Spinal cord (tissue), 10 donors: ENCODE measurements around the gene CASD1. TPM values are rescaled to one million over a fixed set of nuclear protein-coding genes. Genes with fewer than 3 reads are reported as not detected.

Experiments
- DNase-seq, 6 donors: peaks; one replicate each; pipeline versions ENCODE4 v3.0.0 to v3.0.0-alpha.2; 2013 to 2015; ENCODE audit warnings: low spot score in 6 of 6, low read depth in 4 of 6
- H3K27ac ChIP-seq: one replicate; pipeline ENCODE4 v1.5.1; 2013; ENCODE audit warnings: low read depth, low read length, control low read depth
- H3K27me3 ChIP-seq: one replicate; pipeline ENCODE4 v1.6.1; 2013; ENCODE audit warnings: low read length; ENCODE audit not compliant: control insufficient read depth, insufficient read depth
- H3K36me3 ChIP-seq: one replicate; pipeline ENCODE4 v1.6.1; 2013; ENCODE audit warnings: low read length; ENCODE audit not compliant: control insufficient read depth, insufficient read depth
- H3K4me1 ChIP-seq: one replicate; pipeline ENCODE4 v1.6.1; 2013; ENCODE audit warnings: low read length; ENCODE audit not compliant: control insufficient read depth, insufficient read depth
- H3K4me3 ChIP-seq: one replicate; pipeline ENCODE4 v1.5.1; 2013; ENCODE audit warnings: low read depth, low read length, control low read depth
- H3K9me3 ChIP-seq: one replicate; pipeline ENCODE4 v1.6.1; 2013; ENCODE audit warnings: low read length; ENCODE audit not compliant: control insufficient read depth, insufficient read depth
- WGBS: methylation state at CpG from one replicate; pipeline ENCODE4 v1.1.5; 2013; ENCODE audit warnings: missing lambda C conversion rate; ENCODE audit not compliant: insufficient coverage; 5-methylcytosine and 5-hydroxymethylcytosine counted together
- long read RNA-seq, 4 donors: transcript quantifications; one replicate each; lab custom pipeline, GENCODE V29; 2026
- polyA plus RNA-seq, 2 donors: library from polyadenylated mRNA; unstranded; fragments of 120-200 nt; gene quantifications; one replicate each; pipeline ENCODE4 v1.2.1, GENCODE V29; 2013; ENCODE audit not compliant: insufficient read length in 2 of 2
- total RNA-seq, 2 donors: library from RNA; depleted of rRNA in 1 of 2; stranded (reverse); fragments of 120-200 nt in 1 of 2; fragments of >200 nt in 1 of 2; gene quantifications; one replicate each; pipeline versions ENCODE4 v1.2.3 to v1.2.4, GENCODE V29; 2013 to 2014
- donor health status: healthy.

CASD1 gene
- total RNA-seq (100 to 1,000 TPM in 1 of 2 donors, 10 to 100 TPM in 1; 31.0 to 116 TPM), polyA plus RNA-seq (10 to 100 TPM; 76.6 to 83.5 TPM)
- long read RNA-seq, donor 1, transcript CASD1-201 (18 exons, 3,942 nt): major isoform, 8 of 16 reads
- long read RNA-seq, donor 1, partial matches to known transcripts: 8 of 16 reads
- long read RNA-seq, donor 1, other reads (novel, unspliced or antisense): 0 of 16 reads
- long read RNA-seq, donor 2: 0 reads
- long read RNA-seq, donor 3, partial matches to known transcripts: 0 of 2 reads
- long read RNA-seq, donor 3, other reads (novel, unspliced or antisense): 0 of 2 reads
- long read RNA-seq, donor 4, partial matches to known transcripts: 16 of 16 reads
- long read RNA-seq, donor 4, other reads (novel, unspliced or antisense): 0 of 16 reads

DNA sequence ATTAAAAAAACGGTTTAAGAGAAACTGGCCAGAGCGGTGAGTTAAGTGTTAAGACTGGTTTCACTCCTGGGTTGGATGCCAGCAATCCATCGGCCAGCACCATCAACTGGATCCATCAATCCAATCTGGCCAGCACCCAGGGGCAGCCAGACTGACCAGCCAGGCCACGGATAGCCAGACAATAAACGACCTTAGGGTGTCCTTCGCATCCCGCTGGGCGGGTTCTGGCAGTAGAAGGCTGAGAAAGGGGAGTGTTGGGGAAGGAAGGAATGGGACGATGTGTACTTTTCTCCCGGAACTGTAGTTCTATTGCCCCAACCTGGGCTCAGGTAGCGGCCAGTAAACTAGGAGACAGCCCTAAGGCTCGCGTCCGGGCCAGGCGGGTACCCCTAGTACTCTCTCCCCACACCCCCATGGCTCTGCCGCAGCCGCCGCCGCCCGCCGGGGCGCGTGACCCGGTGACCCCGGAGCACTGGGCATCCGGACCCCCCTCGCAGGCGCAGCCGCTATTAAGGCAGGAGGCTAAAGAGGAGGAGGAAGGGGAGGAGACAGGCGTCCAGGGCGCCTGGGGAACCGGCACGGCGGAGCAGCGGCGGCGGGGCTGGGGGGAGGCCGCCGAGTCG lies at the start of gene CASD1:
Gene CASD1 (plus strand): TSS at position 546 of the 623 bp plus-strand sequence. CDS start 276 bp downstream, outside the sequence.
- Histone ChIP-seq H3K36me3 (no peaks in the 10 kb centered on the region), H3K27ac (peak within 1 kb of the TSS; percentile 85), H3K27me3 (no peaks in the 10 kb centered on the region), H3K4me1 (peaks cover 15% of the 10 kb centered on the region), H3K9me3 (no peaks in the 10 kb centered on the region), H3K4me3 (peak within 1 kb of the TSS; percentile 81)
- peak in 3 of 6 donors; percentile 33 to 82 (median 75) for DNase-seq
- 5% methylated on average over 33 of the region's 40 CpGs for WGBS

DNA sequence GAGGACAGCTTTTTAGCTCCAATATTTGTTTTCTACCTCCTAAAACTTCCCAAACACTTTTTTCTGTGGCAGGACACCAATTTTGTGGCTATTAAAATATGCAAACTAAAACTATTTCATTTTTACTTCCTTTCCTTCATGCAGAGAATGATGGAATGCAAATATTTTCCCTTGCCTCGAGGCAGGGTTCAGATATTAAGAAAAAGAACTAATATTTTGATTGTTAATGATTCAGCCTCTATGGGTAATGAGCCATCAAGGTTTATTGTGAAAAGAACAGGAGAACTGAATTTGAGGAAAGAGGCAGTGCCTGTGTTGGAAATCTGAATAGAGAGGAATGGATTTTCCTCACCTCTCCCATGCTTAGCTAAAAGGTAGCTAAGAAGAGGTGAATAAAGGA lies 43.1 kb upstream of the CASD1 start:
- H3K27me3 ChIP-seq: no peaks in the 10 kb centered on the region
- peaks cover 3% of the 10 kb centered on the region for H3K9me3 ChIP-seq
- no CpG with 5 or more reads among the region's 1 CpG for WGBS
- no peak overlapping the region for H3K4me3 ChIP-seq
- no peak for DNase-seq
- no peaks in the 10 kb centered on the region for H3K36me3 ChIP-seq
- H3K27ac ChIP-seq: no peak overlapping the region
- H3K4me1 ChIP-seq: no peaks in the 10 kb centered on the region

DNA sequence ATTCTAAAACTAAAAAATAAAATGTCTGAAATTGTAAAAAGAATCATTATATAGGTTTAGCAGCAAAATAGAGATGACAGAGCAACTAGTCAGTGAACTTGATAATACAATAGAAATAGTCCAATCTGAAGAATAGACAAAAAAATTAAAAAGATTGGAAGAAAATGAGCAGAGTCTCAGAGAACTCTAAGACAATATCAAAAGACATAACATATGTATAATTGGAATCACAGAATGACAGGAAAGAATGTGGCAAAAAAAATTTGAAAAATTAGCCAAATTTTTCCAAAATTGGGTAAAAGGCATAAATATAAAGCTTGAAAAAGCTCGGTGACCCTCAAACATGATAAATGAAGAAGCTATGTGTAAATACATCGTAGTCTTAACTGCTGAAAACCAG lies 38.0 kb upstream of the CASD1 start:
- Histone ChIP-seq H3K36me3 (no peaks in the 10 kb centered on the region), H3K4me1 (no peaks in the 10 kb centered on the region), H3K27me3 (no peaks in the 10 kb centered on the region), H3K27ac (no peak overlapping the region), H3K9me3 (peaks cover 3% of the 10 kb centered on the region), H3K4me3 (no peak overlapping the region)
- no peak for DNase-seq
- WGBS: no CpG with 5 or more reads among the region's 2 CpGs

DNA sequence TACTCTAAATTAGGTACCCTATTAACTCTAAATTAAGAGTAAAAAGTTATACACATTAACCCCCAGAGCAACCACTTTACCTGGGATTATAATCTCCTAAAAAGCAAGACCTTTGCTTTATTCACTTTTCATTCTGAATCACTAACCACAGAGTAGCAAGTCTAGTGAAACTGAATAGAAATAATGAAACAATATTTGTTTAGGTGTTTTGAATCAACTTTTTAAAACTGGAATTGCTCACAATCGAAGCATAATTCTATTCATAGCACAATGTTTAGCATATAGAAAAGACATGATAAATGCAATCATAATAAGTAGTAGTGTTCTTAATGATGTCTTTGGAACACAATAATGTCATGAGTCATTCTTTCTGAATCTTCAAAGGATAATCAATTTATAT lies 37.0 kb upstream of the CASD1 start:
- Histone ChIP-seq H3K4me3 (no peak overlapping the region), H3K9me3 (peaks cover 3% of the 10 kb centered on the region), H3K4me1 (no peaks in the 10 kb centered on the region), H3K27me3 (no peaks in the 10 kb centered on the region), H3K27ac (no peak overlapping the region), H3K36me3 (no peaks in the 10 kb centered on the region)
- WGBS: no CpG with 5 or more reads among the region's 1 CpG
- DNase-seq: no peak

DNA sequence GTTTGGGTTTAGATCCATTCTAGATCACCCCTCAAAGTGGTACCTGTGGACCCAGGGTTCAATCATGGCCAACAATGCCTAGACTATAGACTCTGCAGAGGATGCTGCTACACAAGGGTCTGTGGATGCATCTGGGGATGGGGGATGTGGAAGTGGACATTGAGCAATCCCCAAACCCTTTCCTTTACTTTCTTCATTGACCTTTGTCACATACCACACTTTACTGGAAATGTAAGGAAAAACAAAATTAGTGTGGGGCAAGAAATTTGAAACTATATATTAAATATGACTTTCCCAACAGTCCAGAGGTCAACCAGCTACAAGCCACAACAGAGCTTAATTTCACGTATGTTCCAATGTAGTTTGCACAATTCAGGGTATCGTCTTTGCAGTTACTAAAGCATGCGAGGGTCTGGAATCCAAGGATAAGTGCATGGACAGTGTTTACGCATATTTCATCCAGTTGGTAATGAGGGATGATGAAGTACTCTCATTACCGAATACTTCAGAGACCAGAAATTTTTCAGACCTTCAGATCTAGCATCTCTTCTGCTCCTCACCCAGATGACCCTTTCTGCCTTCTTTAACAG lies 33.3 kb upstream of the CASD1 start:
- DNase-seq: no peak
- 94% methylated on average over 3 of the region's 5 CpGs for WGBS
- Histone ChIP-seq H3K4me3 (no peak overlapping the region), H3K4me1 (no peaks in the 10 kb centered on the region), H3K27ac (no peak overlapping the region), H3K9me3 (no peaks in the 10 kb centered on the region), H3K36me3 (no peaks in the 10 kb centered on the region), H3K27me3 (no peaks in the 10 kb centered on the region)

DNA sequence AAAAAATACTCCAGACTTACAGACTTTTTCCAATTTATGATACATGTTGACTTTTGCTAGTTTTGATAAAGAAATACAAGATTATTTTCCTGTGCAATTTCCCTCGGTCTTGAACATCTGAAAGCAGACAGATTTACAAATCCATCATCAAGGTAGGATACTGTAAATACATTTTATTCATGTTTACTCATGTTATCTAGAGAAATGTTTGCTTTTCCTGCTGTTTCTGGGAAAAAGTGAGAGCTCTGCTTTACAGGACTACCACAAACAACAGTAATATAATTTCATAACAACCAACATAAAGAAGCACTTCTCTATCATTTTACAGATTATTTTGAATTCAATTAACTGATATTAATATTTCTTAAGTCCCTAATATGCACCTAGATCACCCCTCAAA lies 31.7 kb upstream of the CASD1 start:
- no peak for DNase-seq
- H3K36me3 ChIP-seq: no peaks in the 10 kb centered on the region
- no peaks in the 10 kb centered on the region for H3K9me3 ChIP-seq
- H3K4me3 ChIP-seq: no peak overlapping the region
- no CpG with 5 or more reads among the region's 1 CpG for WGBS
- no peaks in the 10 kb centered on the region for H3K4me1 ChIP-seq
- H3K27me3 ChIP-seq: no peaks in the 10 kb centered on the region
- H3K27ac ChIP-seq: no peak overlapping the region

DNA sequence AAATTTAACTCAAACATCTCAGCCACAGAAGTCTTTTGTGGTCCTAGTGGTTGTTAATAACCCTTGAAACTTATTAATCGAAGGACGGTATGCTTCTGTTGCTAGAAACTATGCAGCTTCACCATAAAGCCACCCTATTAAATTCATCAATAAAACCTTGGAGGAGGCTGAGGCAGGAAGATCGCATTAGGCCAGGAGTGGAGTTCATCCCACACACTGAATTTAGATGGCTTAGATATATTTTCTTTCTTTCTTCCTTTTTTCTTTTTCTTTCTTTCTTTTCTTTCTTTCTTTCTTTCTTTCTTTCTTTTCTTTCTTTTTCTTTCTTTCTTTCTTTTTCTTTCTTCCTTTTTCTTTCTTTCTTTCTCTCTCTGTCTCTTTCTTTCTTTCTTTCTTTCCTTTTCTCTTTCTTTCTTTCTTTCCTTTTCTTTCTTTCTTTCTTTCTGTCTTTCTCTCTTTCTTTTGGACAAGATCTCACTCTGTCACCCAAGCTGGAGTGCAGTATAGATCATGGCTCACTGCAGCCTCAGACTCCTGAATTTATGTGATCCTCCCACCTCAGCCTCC lies 30.9 kb upstream of the CASD1 start:
- no peak for DNase-seq
- no CpG with 5 or more reads among the region's 3 CpGs for WGBS
- Histone ChIP-seq H3K27ac (no peak overlapping the region), H3K9me3 (no peaks in the 10 kb centered on the region), H3K4me3 (no peak overlapping the region), H3K27me3 (no peaks in the 10 kb centered on the region), H3K4me1 (no peaks in the 10 kb centered on the region), H3K36me3 (no peaks in the 10 kb centered on the region)

DNA sequence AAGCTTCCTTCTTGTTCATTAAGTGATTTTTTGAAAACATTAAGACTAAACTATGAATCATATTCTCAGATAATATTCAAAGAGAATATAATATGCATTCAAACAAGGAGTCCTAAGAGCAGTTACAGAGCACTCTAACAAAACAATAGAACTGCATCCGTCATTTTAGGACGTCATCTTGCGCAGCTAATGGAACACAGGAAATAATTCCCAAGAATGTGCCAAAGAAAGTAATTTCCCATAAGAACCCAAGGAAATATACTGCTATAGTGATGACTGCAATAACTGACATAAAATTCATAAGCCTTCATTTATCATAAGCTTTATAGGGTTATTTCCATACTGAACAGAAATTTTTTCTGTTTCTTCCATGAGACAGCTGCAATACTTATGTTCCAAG lies 28.3 kb upstream of the CASD1 start:
- DNase-seq: peak in 1 of 6 donors; percentile 68

DNA sequence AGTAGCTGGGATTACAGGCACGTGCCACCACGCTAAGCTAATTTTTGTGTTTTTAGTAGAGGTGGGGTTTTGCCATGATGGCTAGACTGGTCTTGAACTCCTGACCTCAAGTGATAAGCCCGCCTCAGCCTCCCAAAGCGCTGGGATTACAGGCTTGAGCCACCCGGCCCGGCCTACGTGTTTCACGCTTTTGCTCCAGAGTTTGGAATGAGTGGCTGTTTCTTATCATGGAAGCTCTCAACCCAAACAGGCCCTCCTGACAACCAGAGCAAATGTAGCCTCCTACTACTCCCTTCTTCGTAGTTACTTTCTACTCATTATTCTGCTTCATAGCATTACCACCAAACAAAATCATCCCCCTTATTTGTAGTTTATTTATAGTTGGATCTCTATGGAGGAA lies 26.8 kb upstream of the CASD1 start:
- Histone ChIP-seq H3K4me1 (no peaks in the 10 kb centered on the region), H3K27ac (no peak overlapping the region), H3K27me3 (no peaks in the 10 kb centered on the region), H3K4me3 (no peak overlapping the region), H3K9me3 (no peaks in the 10 kb centered on the region), H3K36me3 (no peaks in the 10 kb centered on the region)
- WGBS: 100% methylated on average over 3 of the region's 9 CpGs
- DNase-seq: no peak

More for the DNA sequence above, 28.3 kb upstream of the CASD1 start:
- H3K27ac ChIP-seq: no peak overlapping the region
- H3K4me1 ChIP-seq: no peaks in the 10 kb centered on the region
- H3K4me3 ChIP-seq: no peak overlapping the region
- H3K36me3 ChIP-seq: no peaks in the 10 kb centered on the region
- no peaks in the 10 kb centered on the region for H3K27me3 ChIP-seq
- no peaks in the 10 kb centered on the region for H3K9me3 ChIP-seq
- no CpG with 5 or more reads among the region's 3 CpGs for WGBS
